ENCODE measurements around the gene RHBDL1. TPM values are rescaled to one million over a fixed set of nuclear protein-coding genes. Genes with fewer than 3 reads are reported as not detected.

The RHBDL1 gene
- total and polyA plus RNA-seq, 10 of the 15 experiments (the other 5 are each of a cell fraction or from before 2014, with no cell fraction given), result 0.04 to 1.3 (median 0.65) TPM; not detected in 5

- TF ChIP-seq CEBPB (IDR thresholded peaks at IDR 0.05; ENCODE audit: borderline replicate concordance in 1 of 2, low read depth in 2 of 2, low read length in 2 of 2) (no peak), NFIC (IDR thresholded peaks at IDR 0.05; ENCODE audit: low read depth, low read length) (no peak), CHD2 (IDR thresholded peaks at IDR 0.05; ENCODE audit: borderline replicate concordance, low read depth, low read length) (peak; percentile 76), POLR2AphosphoS2 (IDR thresholded peaks at IDR 0.05; ENCODE audit: low read depth, low read length) (no peak), E4F1 (IDR thresholded peaks at IDR 0.05; ENCODE audit: borderline replicate concordance, partially characterized antibody) (no peak), TCF7 (IDR thresholded peaks at IDR 0.05; ENCODE audit: borderline replicate concordance) (no peak; the same call in 1 of the 2 replicates), SUZ12 (IDR thresholded peaks at IDR 0.05; ENCODE audit: unreplicated experiment) (no peak), SMARCA5 (IDR thresholded peaks at IDR 0.05) (peak; percentile 91), NFXL1 (IDR thresholded peaks at IDR 0.05; ENCODE audit: borderline replicate concordance) (no peak), IRF4 (IDR thresholded peaks at IDR 0.05; ENCODE audit: low read depth, low read length) (no peak), NR2C2 (IDR thresholded peaks at IDR 0.05; ENCODE audit: borderline replicate concordance, control insufficient read depth, insufficient read length, low read depth) (no peak), ZNF384 (IDR thresholded peaks at IDR 0.05; ENCODE audit: borderline replicate concordance, low read depth, low read length) (no peak), NFYB (IDR thresholded peaks at IDR 0.05; ENCODE audit: insufficient read depth, low read depth, low read length) (no peak), LARP7 (IDR thresholded peaks at IDR 0.05) (peak; percentile 73; the same call in 1 of the 2 replicates), SRF (IDR thresholded peaks at IDR 0.05; ENCODE audit: low read depth in 2 of 2, low read length in 2 of 2) (no peak), ETV6 (conservative IDR thresholded peaks at IDR 0.05 in 1 of 2, IDR thresholded peaks at IDR 0.05 in 1 of 2; ENCODE audit: borderline replicate concordance in 1 of 2, low read depth in 1 of 2) (no peak; a peak in 1 of 4 replicates), SKIL (IDR thresholded peaks at IDR 0.05; ENCODE audit: low read depth, poor library complexity, severe bottlenecking) (peak; percentile 81), SP1 (IDR thresholded peaks at IDR 0.05; ENCODE audit: low read depth, low read length) (peak; percentile 81), MEF2A (IDR thresholded peaks at IDR 0.05; ENCODE audit: insufficient read depth, low read depth, low read length) (0 out of 2 replicates have a peak, but pooled peaks have one; percentile 45), PRDM15 (CRISPR knock-in tag; IDR thresholded peaks at IDR 0.05) (no peak), CBFB (IDR thresholded peaks at IDR 0.05; ENCODE audit: low read depth) (peak; percentile 64; the same call in 1 of the 2 replicates)
Observed at GRCh38 chr16:636206-637080, 39.0 kb upstream of the RHBDL1 start, which contains the start of gene METTL26 (continued).
